ENCODE data around the gene GBF1.

Gene GBF1

DNA sequence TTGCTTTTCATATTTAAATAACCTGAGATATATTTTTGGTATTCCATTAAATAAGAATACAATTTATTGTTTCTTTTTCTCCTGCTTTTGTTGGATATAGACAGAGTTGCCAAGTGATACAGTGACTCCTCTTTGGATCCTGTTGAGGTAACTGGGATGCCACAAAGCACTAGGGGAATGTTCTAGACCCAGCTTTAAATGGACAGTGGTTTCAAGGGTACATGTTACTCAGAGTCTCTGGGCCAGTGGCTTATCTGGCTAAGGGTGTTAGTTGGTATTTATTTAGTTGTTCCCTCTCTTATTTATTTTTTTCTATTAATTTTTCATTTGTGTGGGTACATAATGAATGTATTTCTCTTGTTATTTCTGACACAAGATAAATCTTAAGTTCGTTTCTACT is 9.1 kb downstream of the GBF1 start:
- Histone ChIP-seq H3K4me1 (peaks cover 3% of the 10 kb centered on the region), H3K9me3 (ENCODE audit: control insufficient read depth, low read length) (no peaks in the 10 kb centered on the region), H2AFZ (no peak overlapping the region), H3K9ac (no peak overlapping the region), H3K4me2 (ENCODE audit: low read length) (no peak overlapping the region), H3K4me3 (ENCODE audit: low read depth, low read length) (no peak overlapping the region), H3K27me3 (ENCODE audit: control insufficient read depth, insufficient read depth, low read length) (no peaks in the 10 kb centered on the region), H3K27ac (no peak overlapping the region), H3K36me3 (ENCODE audit: control insufficient read depth, insufficient read depth, low read length) (no peaks in the 10 kb centered on the region), H3K79me2 (peaks cover 78% of the 10 kb centered on the region)
- TF ChIP-seq, protein P1, sequence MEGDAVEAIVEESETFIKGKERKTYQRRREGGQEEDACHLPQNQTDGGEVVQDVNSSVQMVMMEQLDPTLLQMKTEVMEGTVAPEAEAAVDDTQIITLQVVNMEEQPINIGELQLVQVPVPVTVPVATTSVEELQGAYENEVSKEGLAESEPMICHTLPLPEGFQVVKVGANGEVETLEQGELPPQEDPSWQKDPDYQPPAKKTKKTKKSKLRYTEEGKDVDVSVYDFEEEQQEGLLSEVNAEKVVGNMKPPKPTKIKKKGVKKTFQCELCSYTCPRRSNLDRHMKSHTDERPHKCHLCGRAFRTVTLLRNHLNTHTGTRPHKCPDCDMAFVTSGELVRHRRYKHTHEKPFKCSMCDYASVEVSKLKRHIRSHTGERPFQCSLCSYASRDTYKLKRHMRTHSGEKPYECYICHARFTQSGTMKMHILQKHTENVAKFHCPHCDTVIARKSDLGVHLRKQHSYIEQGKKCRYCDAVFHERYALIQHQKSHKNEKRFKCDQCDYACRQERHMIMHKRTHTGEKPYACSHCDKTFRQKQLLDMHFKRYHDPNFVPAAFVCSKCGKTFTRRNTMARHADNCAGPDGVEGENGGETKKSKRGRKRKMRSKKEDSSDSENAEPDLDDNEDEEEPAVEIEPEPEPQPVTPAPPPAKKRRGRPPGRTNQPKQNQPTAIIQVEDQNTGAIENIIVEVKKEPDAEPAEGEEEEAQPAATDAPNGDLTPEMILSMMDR (IDR thresholded peaks at IDR 0.05) = no peak

DNA sequence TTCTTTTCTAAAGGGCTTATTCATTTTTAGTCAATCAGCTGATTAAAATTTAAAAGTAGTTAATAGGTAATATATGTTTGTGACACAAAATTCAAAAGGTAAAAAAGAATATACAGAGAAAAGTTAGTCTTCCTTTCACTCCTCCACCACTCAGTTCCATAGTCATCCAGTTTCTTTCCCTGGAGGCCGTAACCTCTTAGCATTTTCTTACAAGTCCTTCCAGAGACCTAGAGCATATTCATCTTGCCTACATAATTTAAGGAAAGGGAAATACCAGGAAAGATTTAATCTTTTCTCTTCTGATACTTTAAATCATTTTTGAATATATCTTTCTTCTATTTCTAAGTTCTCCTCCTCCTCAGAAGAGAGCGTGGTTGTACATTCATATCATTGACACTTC is 10.1 kb downstream of the GBF1 start:
- H3K27me3 ChIP-seq (ENCODE audit: control insufficient read depth, insufficient read depth, low read length) = no peaks in the 10 kb centered on the region

DNA sequence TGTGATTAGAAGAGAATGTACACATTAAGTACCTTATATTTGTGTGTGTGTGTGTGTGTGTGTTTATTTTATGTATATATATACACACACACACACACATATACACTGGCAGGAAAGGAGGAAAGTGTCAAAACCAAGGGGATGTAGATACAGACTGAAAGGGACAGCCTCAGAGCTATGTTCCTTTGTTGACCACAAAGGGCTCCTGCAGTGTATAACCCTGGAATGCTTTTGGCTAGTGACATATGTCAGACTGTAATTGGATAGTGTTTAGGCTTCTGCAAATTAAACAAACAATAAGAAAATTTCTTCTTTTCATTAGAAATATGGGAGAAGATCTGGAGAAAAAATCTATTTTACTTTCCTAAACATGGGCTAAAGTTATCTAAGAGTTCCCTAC is 15.9 kb downstream of the GBF1 start:
- Histone ChIP-seq H3K79me2 (peaks cover 49% of the 10 kb centered on the region), H2AFZ (no peak overlapping the region), H3K4me3 (ENCODE audit: low read depth, low read length) (no peak overlapping the region), H3K9me3 (ENCODE audit: control insufficient read depth, low read length) (no peaks in the 10 kb centered on the region), H3K4me1 (no peaks in the 10 kb centered on the region), H3K27me3 (ENCODE audit: control insufficient read depth, insufficient read depth, low read length) (no peaks in the 10 kb centered on the region), H3K36me3 (ENCODE audit: control insufficient read depth, insufficient read depth, low read length) (no peaks in the 10 kb centered on the region), H3K9ac (no peak overlapping the region), H3K27ac (no peak overlapping the region), H3K4me2 (ENCODE audit: low read length) (no peak overlapping the region)
- TF ChIP-seq, protein P1 (IDR thresholded peaks at IDR 0.05) = no peak

More for the DNA sequence above, 10.1 kb downstream of the GBF1 start:
- H3K4me3 ChIP-seq (ENCODE audit: low read depth, low read length) = no peak overlapping the region
- no peak overlapping the region for H3K27ac ChIP-seq
- H3K4me2 ChIP-seq (ENCODE audit: low read length) = no peak overlapping the region
- TF ChIP-seq, protein P1 (IDR thresholded peaks at IDR 0.05) = no peak
- peaks cover 71% of the 10 kb centered on the region for H3K79me2 ChIP-seq
- H3K9me3 ChIP-seq (ENCODE audit: control insufficient read depth, low read length) = no peaks in the 10 kb centered on the region
- H3K4me1 ChIP-seq = peaks cover 3% of the 10 kb centered on the region
- H3K9ac ChIP-seq = no peak overlapping the region
- no peak overlapping the region for H2AFZ ChIP-seq
- H3K36me3 ChIP-seq (ENCODE audit: control insufficient read depth, insufficient read depth, low read length) = no peaks in the 10 kb centered on the region

DNA sequence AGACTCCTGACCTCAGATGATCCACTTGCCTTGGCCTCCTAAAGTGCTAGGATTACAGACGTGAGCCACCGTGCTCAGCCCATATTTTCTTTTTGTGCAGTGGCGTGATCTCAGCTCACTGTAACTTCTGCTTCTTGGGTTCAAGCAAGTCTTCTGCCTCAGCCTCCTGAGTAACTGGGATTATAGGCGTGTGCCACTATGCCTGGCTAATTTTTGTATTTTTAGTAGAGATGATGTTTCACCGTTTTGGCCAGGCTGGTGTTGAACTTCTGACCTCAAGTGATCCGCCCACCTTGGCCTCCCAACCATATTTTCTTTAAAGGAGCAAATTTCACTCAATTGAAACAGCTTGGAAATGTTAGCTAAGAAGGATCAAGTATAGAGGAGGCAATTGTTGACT is 16.5 kb downstream of the GBF1 start:
- Histone ChIP-seq H3K27ac (no peak overlapping the region), H3K36me3 (ENCODE audit: control insufficient read depth, insufficient read depth, low read length) (no peaks in the 10 kb centered on the region), H3K4me2 (ENCODE audit: low read length) (no peak overlapping the region), H3K9me3 (ENCODE audit: control insufficient read depth, low read length) (no peaks in the 10 kb centered on the region), H3K4me1 (no peaks in the 10 kb centered on the region), H3K27me3 (ENCODE audit: control insufficient read depth, insufficient read depth, low read length) (no peaks in the 10 kb centered on the region), H2AFZ (no peak overlapping the region), H3K4me3 (ENCODE audit: low read depth, low read length) (no peak overlapping the region), H3K79me2 (peaks cover 49% of the 10 kb centered on the region), H3K9ac (no peak overlapping the region)
- TF ChIP-seq, protein P1 (IDR thresholded peaks at IDR 0.05) = no peak

DNA sequence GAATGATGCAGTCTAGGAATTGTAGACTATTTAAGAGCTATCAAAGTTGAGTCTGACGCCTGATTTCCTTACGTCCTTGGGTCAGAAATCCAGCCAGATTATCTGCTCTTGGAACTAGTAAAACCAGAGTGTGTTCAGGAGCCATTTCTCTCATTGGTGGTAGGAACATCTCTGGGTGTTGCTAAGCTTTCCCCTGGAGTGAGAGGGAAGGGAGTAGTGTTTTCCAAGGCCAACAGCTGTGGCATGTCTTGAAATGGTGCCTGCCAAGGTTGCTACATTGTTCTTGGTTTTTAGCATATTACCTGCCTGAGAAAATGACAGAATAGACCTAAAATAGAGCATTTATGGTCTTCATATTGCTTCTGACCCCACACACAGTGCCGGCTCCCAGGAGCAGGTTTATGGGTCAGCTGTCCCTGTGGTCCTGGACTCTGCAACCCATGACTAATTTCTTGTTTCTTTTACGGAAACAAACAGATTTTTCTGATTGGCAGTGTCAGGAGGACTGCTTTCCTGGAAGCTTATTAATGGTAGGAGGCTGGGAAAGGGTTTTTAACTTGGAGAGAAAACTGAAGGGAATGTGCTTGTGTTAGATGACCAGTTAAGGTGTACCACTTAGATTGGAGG is 17.5 kb downstream of the GBF1 start:
- Histone ChIP-seq H3K9me3 (ENCODE audit: control insufficient read depth, low read length) (no peaks in the 10 kb centered on the region), H3K9ac (no peak overlapping the region), H3K79me2 (peaks cover 41% of the 10 kb centered on the region), H2AFZ (no peak overlapping the region), H3K27ac (no peak overlapping the region), H3K27me3 (ENCODE audit: control insufficient read depth, insufficient read depth, low read length) (no peaks in the 10 kb centered on the region), H3K4me2 (ENCODE audit: low read length) (no peak overlapping the region), H3K36me3 (ENCODE audit: control insufficient read depth, insufficient read depth, low read length) (no peaks in the 10 kb centered on the region), H3K4me1 (peaks cover 4% of the 10 kb centered on the region), H3K4me3 (ENCODE audit: low read depth, low read length) (no peak overlapping the region)
- TF ChIP-seq, protein P1 (IDR thresholded peaks at IDR 0.05) = no peak
